T-helper 1 cell (primary cell): ENCODE data around the gene CREG1.
A peak's percentile ranks its signal among the peaks of the same experiment; 100 is the strongest.

Source experiments
- DNase-seq, 5 donors: peaks; one replicate each; pipeline ENCODE4 v3.0.0-alpha.2; 2012 to 2020

CREG1 gene

GRCh38 chr1:167529829-167530474, 23.6 kb downstream of the CREG1 start:
- DNase-seq, result no peak

DNA sequence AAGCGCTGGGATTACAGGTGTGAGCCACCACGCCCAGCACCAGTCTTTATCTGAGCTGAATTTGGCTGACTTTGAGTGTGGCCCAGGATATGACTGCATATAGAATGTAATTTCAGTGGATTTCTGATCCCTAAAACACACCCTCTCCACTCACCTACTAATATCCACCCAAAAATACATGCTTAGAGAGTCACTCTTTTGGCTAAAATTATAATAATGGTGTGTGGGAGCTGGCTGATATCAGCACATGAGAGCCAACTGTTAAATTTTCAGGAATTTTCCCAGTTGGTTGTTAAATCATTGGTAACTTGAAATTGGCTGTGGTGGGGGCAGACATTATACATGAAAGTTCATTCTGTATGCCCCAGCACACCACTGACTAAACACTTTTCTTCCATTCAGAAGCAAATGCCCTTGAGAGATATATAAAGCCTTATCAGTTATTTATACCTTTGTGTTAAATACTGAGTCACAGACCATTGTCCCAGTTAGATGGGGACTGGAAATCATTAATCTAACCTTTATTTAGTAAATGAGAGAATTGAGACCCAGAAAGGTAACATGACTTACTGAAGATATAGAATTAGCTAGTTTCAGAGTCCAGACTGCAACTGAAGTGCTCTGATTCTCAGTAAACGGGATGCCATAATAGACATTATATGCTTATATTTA, 25.4 kb downstream of the CREG1 start:
- no peak for DNase-seq

DNA sequence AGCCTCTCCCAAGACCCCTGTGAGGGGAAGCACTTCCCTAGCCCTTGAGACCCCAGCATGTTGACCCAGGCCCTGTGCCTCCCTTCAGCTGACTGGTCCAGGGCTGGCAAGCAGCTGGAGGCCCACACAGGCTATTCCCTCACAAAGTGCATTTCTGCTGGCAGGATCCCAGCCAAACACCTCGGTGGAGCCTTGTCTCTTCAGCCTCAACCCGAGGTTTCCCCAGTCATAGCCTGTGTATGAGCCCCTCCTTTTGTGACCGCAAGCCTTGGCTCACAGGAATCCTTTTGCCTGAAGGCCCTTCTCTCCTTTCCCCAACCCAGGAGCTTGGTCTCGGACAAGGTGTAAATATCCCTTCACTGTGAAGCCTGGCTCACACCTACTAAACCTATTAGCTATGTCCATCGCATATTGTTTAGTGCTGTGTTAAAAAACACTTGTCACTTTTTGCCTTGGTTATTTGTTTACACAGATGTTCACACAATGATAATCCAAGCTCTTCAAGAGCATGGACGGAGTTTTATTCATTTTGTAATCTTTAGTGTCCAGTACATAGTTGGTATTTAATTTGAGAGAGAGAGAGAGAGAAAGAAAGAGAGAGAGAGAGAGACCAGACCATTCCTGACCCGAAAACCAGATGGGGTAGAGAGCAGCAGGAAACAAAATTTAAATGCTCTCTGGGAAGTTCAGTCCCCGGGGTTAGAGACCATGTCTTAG, 26.7 kb downstream of the CREG1 start:
- no peak for DNase-seq

- DNase-seq, result no peak
Observed at GRCh38 chr1:167524651-167525050, 28.9 kb downstream of the CREG1 start.

DNA sequence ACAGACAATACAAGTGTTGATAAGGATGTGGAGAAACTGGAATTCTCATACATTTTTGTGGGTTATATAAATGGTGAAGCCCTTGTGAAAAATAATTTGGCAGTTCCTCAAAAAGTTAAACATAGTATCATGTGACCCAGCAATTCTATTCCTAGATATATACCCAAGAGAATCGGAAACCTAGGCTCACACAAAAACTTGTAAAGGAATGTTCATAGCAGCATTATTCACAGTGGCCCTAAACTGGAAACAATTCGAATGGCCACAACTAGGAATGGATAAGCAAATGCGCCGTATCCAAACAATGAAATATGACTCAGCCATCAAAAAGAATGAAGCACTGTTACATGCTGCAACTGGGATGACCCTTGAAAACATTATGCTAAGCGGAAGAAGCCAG, 31.3 kb downstream of the CREG1 start:
- DNase-seq, result no peak

DNA sequence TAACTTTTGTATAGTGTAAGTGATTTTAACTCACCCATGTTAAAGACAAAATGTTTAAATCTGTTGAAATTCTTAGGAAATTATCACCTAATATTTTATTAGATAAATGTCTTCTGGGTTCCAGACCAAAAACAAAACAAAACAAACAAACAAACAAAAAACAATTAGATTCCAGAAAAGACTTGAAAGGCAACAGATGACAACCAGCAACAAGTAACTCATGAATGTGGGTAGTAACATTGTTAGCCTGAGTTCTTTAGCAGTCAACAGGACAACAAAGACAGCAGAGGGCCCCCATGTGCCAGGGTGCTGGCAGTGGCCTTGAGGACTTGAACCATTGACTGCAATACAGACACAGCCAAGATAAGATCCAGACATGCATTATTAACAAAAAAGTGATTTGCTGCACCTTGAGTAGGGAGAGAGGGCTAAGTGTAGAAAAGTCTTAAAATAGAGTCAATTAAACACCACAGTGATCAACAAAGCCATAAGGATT, 32.8 kb downstream of the CREG1 start:
- peak in 1 of 5 donors; percentile 43 for DNase-seq

DNA sequence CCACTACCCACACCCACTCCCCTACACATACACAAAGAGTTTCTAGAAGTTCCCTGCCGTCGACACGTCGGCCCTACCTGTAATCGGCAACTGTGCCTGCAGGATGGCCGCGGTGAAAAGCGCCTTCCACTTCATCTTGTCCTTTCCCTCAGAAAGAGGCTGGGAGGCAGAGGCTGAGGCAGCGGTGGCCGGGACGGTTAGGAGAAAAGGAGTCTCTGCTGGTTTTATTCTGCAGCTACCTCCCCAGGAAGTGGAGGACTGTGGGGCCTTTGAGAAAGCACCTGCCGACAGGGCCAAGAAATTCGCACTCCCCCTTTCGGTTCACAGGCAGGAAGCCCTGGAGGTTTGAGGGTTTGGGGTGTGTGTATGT, 35.2 kb downstream of the CREG1 start, which contains the start of gene CD247:
Gene CD247 (minus strand): TSS at position 199 of the 370 bp plus-strand sequence. CDS start 64 bp downstream, at position 135.
- peak; percentile 57 to 84 (median 71) for DNase-seq

GRCh38 chr1:167517535-167518330, 35.8 kb downstream of the CREG1 start:
- peak; percentile 67 to 86 (median 73) for DNase-seq

DNA sequence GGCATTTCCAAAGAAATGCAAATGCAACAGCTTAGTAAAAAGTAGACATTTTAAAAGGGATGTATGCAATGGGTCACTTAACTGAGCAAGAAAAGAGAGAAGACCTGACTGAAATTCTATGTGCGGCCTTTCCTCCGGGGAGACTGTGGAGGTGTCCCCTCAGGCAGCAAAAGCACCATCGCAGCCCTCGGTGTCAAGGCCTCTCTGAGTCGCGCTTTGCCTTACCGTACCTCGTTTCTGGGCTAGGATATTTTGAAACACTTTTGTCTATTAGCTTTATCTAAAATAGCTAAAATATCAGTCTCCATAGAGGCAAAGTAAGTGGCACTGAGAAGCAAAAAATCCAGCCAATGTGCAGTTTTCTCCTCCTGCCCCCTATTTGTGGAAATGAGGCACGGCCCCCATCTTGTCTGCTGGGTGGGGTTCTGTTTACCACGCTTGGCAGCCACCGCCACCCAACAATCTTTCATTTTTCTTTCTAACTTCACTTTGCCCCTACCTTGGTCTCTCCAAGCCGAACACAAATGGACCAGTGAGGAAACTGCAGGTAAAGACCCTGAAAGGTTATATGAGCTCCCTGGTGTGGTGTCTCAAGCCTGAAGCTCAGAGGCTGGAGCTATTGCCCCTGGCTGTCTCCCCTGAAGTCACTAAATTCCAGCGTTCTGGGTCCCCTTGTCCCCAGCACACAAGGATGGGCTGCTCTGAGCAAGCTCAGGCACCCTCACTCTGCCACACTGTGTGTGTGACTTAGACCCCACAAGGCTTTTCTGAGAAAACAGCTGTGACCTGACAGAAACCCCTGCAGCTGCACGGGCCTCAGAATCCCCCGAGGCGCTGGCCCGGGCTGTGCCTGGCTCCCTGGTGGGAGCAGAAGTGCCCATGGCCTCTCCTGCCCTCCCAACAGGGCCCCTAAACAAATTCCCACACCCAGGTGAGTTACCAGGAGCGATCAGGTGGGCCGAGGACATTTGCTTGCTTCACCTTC, 36.9 kb downstream of the CREG1 start:
- peak in 2 of 5 donors; percentile 32 to 38 for DNase-seq

- DNase-seq, result no peak
Observed at GRCh38 chr1:167515893-167516321, 37.7 kb downstream of the CREG1 start.

DNA sequence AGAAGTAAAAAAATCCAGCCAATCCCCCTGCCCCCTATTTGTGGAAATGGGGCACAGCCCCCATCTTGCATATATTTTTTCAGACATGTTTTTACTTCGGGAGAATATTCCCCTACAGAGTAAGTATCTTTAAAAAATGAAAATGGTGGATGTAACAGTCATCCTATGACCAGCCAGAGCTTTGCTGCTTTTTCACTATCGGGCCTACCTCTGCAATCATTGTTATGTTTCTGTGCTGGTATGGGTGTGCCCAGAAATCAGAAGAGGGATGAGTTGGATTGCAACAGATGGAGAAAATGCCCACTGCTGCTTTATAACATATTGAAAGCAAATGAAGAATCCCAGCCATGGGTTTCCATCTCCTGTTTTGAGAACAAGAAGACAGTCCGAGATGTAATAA, 38.1 kb downstream of the CREG1 start:
- peak in 1 of 5 donors; percentile 43 for DNase-seq

DNA sequence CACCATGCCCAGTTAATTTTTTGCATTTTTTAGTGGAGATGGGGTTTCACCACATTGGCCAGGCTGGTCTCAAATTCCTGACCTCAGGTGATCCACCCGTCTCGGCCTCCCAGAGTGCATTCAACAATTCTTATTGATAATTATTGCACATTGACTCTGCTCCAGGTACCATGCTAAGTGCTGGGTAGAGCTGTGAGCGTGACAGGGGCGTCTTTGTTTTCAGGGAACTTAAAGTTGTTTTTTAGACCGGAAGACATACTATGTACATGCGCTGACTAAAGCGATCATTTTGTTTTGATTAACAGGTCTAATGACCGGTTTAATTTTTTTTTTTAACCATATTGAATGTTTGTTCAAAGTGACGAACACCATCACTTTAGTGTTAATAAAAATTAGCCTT, 39.3 kb downstream of the CREG1 start:
- DNase-seq, result no peak

GRCh38 chr1:167512046-167512654, 41.4 kb downstream of the CREG1 start:
- DNase-seq, result no peak

DNA sequence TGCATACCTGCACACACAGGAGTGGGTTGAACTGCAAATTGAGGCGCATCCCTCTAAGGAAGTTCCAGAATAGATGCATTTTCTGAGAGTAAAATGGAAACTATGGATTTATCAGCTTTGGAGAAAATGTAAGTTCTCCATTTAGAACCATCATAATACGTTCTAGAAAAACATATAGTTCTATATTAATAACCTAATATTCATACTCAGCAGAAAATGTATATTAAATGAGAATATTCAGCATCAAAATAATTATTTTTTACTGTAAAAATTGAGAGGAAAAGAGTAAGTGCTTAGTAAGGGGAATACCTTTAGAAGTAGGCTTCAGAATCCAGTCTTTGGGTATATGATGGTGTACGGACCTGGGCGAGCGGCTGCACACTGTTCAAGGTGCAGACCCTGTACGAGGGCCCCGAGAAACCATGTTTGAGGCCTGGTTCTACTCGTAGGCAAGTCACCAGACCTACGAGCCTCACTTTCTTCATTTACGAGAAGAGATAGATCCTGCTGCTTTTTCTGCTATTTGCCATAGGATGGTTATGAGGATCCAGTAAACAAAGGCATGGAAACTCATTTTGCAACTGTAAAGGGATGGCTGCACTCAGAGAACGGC, 42.1 kb downstream of the CREG1 start:
- DNase-seq, result no peak

DNA sequence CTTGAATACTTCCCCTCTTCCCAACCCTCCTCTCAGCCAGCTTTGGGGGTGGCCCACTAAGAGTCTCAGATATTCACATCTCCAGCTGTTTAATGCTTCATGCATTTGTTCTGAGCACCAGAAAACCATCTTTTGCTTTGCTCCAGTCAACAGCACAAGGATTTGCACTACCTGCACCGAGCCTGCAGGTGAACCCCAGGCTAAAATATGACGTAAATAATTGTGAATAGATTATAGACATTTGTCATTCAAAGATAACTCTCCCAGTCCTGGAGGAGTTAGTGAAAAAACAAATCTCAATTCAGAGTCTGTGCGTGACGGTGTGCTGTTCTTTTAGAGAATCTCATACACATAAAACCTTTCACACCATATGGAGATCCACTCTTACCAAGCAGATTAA, 42.7 kb downstream of the CREG1 start:
- DNase-seq, result no peak

DNA sequence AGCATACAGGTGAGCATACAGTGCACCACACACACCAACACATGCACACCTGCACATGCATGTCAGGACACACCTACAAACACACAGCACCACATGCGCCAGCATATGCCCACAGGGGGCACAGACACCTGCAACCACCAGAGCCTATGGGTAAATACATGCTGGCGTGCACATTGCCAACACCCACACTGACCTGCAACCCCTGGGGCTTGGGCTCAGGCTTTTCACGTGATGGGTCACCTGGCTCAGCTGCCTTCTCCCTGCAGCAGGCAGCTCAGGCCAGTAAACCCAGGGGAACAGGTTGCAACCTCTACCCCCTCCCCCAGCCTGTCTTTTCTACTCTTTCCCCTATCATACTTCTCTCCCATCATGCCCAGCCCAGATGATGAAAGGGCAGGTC, 43.3 kb downstream of the CREG1 start:
- DNase-seq, result no peak

GRCh38 chr1:167509587-167509986, 44.0 kb downstream of the CREG1 start:
- DNase-seq, result no peak

DNA sequence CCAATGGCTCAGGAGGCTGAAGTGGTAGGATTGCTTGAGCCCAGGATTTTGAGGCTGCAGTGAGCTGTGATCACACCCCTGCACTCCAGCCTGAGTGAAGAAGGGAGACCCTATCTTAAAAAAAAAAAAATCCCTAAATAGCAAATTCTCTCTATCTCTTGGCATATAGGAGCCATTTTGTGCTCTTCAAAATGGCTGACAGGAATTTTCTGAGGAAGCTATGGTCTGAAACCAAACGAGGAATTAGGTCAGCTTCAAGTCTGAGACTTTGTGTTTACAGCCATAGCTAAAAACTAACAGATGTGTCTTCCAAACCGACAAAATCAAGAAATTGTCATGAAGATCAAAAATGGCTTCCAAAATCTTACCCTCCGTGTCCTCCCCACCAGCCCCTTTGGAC, 45.8 kb downstream of the CREG1 start:
- no peak for DNase-seq

GRCh38 chr1:167504467-167504827, 49.1 kb downstream of the CREG1 start:
- DNase-seq, result no peak

GRCh38 chr1:167503626-167504466, 49.7 kb downstream of the CREG1 start:
- no peak for DNase-seq
